Endothelial cell of umbilical vein (primary cell): Measurements from ENCODE around the gene R3HDML. TPM values are rescaled to one million over a fixed set of nuclear protein-coding genes. Genes with fewer than 3 reads are reported as not detected.

ENCODE experiments used
- BruUV-seq: library from RNA; stranded (reverse); fragments of 400-500 nt; replicated peaks from 2 replicates; lab custom pipeline; 2021; lab: Mats Ljungman, UMichigan
- CTCF ChIA-PET: fragments of 300-600, 350-600 bp; sonication (Branson Sonifier 250); formaldehyde crosslinking; loops from one replicate; lab custom pipeline; 2021; ENCODE audit warnings: antibody characterized with exemption, inconsistent platforms; lab: Charles Lee
- POLR2A ChIA-PET: fragments of 300-600, 350-600 bp; sonication (Branson Sonifier 250); formaldehyde crosslinking; loops from one replicate; lab custom pipeline; 2021; ENCODE audit warnings: antibody characterized with exemption, inconsistent platforms; lab: Charles Lee
- DNase-seq: peaks from one replicate; pipeline ENCODE4 v3.0.0-alpha.2; 2011; ENCODE audit warnings: low read depth, low spot score
- FAIRE-seq: peaks from 2 replicates; lab custom pipeline; 2011; peaks lifted over from hg19 to GRCh38; lab: Jason Lieb, UNC
- H2AFZ ChIP-seq: 2 replicates; pipeline ENCODE4 v1.6.0; 2012; ENCODE audit warnings: low read depth, low read length, control low read depth, inconsistent platforms
- H3K27ac ChIP-seq: 2 replicates; pipeline ENCODE4 v1.5.1; 2011; ENCODE audit warnings: low read depth, mild to moderate bottlenecking, control low read depth, low read length, moderate library complexity; ENCODE audit not compliant: insufficient read depth
- H3K27me3 ChIP-seq, 2 experiments: 2 replicates each; pipeline versions ENCODE4 v1.6.0 to v1.6.1; 2011; ENCODE audit warnings: low read length in 2 of 2, mixed read lengths in 1 of 2; ENCODE audit not compliant: control insufficient read depth in 2 of 2, insufficient read depth in 2 of 2
- H3K36me3 ChIP-seq, 2 experiments: 2 replicates in 1 of 2; 3 replicates in 1 of 2; pipeline ENCODE4 v1.5.1; 2011; ENCODE audit warnings: low read length in 2 of 2, mild to moderate bottlenecking in 1 of 2, moderate library complexity in 1 of 2; ENCODE audit not compliant: control insufficient read depth in 2 of 2, insufficient read depth in 2 of 2; ENCODE audit errors: extremely low read depth in 1 of 2
- H3K4me1 ChIP-seq: 3 replicates; pipeline ENCODE4 v1.5.1; 2011; ENCODE audit warnings: mild to moderate bottlenecking, low read length; ENCODE audit not compliant: control insufficient read depth, insufficient read depth; ENCODE audit errors: extremely low read depth
- H3K4me2 ChIP-seq: 2 replicates; pipeline ENCODE4 v1.6.1; 2011; ENCODE audit warnings: low read length, control low read depth, mixed read lengths; ENCODE audit not compliant: insufficient read depth
- H3K4me3 ChIP-seq, 3 experiments: fragments of 200-600 bp in 1 of 3; sonication (generic), shearing (Covaris generic) in 1 of 3; replicated peaks in 1 of 3; 2 replicates each; pipeline ENCODE4 v1.5.1; 2011 to 2016; ENCODE audit warnings: control low read depth in 3 of 3, low read length in 3 of 3, mild to moderate bottlenecking in 2 of 3, inconsistent platforms in 1 of 3, low read depth in 1 of 3, moderate library complexity in 1 of 3; ENCODE audit not compliant: insufficient read depth in 1 of 3
- H3K79me2 ChIP-seq: 2 replicates; pipeline ENCODE4 v1.6.0; 2012; ENCODE audit warnings: low read length, inconsistent platforms; ENCODE audit not compliant: control insufficient read depth, insufficient read depth
- H3K9ac ChIP-seq: replicated peaks from 2 replicates; pipeline ENCODE3; 2011; ENCODE audit warnings: low read length, control low read depth; ENCODE audit not compliant: insufficient read depth; ENCODE audit errors: extremely low read depth
- H3K9me1 ChIP-seq: replicated peaks from 3 replicates; pipeline ENCODE4 v1.6.0; 2011; ENCODE audit warnings: mild to moderate bottlenecking, low read length; ENCODE audit not compliant: control insufficient read depth, insufficient read depth; ENCODE audit errors: extremely low read depth
- H3K9me3 ChIP-seq: replicated peaks from 2 replicates; pipeline ENCODE4 v1.5.1; 2012; ENCODE audit warnings: low read length, inconsistent platforms; ENCODE audit not compliant: control insufficient read depth, insufficient read depth
- H4K20me1 ChIP-seq: replicated peaks from 2 replicates; pipeline ENCODE3; 2011; ENCODE audit warnings: mild to moderate bottlenecking, low read length; ENCODE audit not compliant: control insufficient read depth, insufficient read depth; ENCODE audit errors: extremely low read depth
- EZH2 ChIP-seq: IDR thresholded peaks from 2 replicates; pipeline ENCODE4 v1.6.1; 2012; ENCODE audit warnings: borderline replicate concordance, low read depth, mild to moderate bottlenecking, moderate library complexity, low read length, inconsistent platforms; ENCODE audit not compliant: severe bottlenecking
- FOS ChIP-seq: IDR thresholded peaks from 2 replicates; pipeline ENCODE4 v1.6.1; 2011; ENCODE audit warnings: mild to moderate bottlenecking, low read length, moderate library complexity, borderline replicate concordance; ENCODE audit not compliant: insufficient read depth
- GATA2 ChIP-seq: IDR thresholded peaks from 2 replicates; pipeline ENCODE4 v1.7.0; 2011; ENCODE audit warnings: low read depth, mild to moderate bottlenecking, moderate library complexity, mixed read lengths, low read length; ENCODE audit not compliant: insufficient read length, insufficient read depth
- JUN ChIP-seq: IDR thresholded peaks from 2 replicates; pipeline ENCODE4 v1.6.1; 2011; ENCODE audit warnings: borderline replicate concordance, low read depth; ENCODE audit not compliant: insufficient read length, insufficient read depth
- MYC ChIP-seq: IDR thresholded peaks from one replicate; pipeline ENCODE4 v1.6.1; 2011; ENCODE audit warnings: mild to moderate bottlenecking, low read depth, low read length
- POLR2A ChIP-seq: IDR thresholded peaks from 2 replicates; pipeline ENCODE4 v1.6.1; 2012; ENCODE audit warnings: low read depth, mild to moderate bottlenecking, control low read depth, low read length
- POLR2AphosphoS5 ChIP-seq: IDR thresholded peaks from 2 replicates; pipeline ENCODE4 v1.6.1; 2012; ENCODE audit warnings: low read depth, mild to moderate bottlenecking, control low read depth, low read length, moderate library complexity; ENCODE audit not compliant: insufficient read depth
- dilution Hi-C: fragments of 300-500 bp; cut with MboI; formaldehyde crosslinking; loops from one replicate; pipeline ENCODE4 v1.15.0; 2019; ENCODE audit warnings: low sequenced_read_pairs; ENCODE audit not compliant: extremely low pct_ligation_motif_present
- intact Hi-C: fragments of 100-400 bp; cut with micrococcal nuclease; formaldehyde crosslinking; loops from one replicate; pipeline ENCODE4 v1.10.0; 2022
- polyA plus RNA-seq, 4 experiments: library from polyadenylated mRNA; depleted of rRNA in 3 of 4; stranded (reverse) in 3 of 4; unstranded in 1 of 4; fragments of >200 nt; gene quantifications; 2 replicates each; pipeline versions ENCODE4 v1.2.1 to v1.2.3, GENCODE V29; 2011 to 2012; ENCODE audit warnings: missing spikeins in 1 of 4
- total RNA-seq: library from RNA; stranded (reverse); gene quantifications from 2 replicates; pipeline ENCODE4 v1.2.3, GENCODE V29; 2021
- TF ChIP-seq, protein P1 (sequence below), 2 donors: IDR thresholded peaks; 1 replicate in 1 of 2; 2 replicates in 1 of 2; pipeline ENCODE4 v1.5.1; 2011; ENCODE audit warnings: low read length in 2 of 2, mild to moderate bottlenecking in 2 of 2, moderate library complexity in 2 of 2, control low read depth in 1 of 2, inconsistent platforms in 1 of 2, low read depth in 1 of 2; ENCODE audit not compliant: insufficient read depth in 1 of 2; ENCODE audit errors: extremely low read depth in 1 of 2
- TF ChIP-seq, protein P2 (sequence below): IDR thresholded peaks from 2 replicates; pipeline ENCODE4 v1.6.1; 2011; ENCODE audit not compliant: insufficient read depth, insufficient read length

The R3HDML gene
- total and polyA plus RNA-seq, 2 donors (not counting 3 experiments of a cell fraction or from before 2014, with no cell fraction given), result not detected

DNA sequence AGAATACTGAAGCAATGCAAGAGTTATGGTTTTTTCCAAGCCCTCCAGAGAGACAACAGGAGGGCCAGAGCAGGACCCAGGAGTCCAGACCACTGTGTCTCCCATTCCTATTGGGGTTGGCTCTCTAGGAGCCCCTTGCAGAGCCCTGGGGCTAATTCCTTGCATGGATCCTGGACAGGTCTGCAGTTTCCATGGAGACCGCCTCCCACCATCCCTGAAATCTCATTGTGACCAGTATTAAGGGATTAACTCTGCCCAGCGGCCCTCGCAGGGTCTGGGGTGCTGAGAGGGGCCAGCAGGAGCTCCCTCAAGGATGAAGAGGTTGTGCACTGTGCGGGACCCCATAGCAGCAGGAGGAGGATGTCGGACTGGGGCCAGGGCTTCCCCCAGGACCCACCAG lies 53.4 kb downstream of the R3HDML start:
- FAIRE-seq, result no peak
- Histone ChIP-seq H3K36me3 (no peaks in the 10 kb centered on the region), H3K4me1 (no peaks in the 10 kb centered on the region), H3K79me2 (no peaks in the 10 kb centered on the region), H3K27ac (no peak overlapping the region), H2AFZ (no peak overlapping the region), H4K20me1 (no peaks in the 10 kb centered on the region), H3K9ac (no peak overlapping the region), H3K4me2 (no peak overlapping the region), H3K9me3 (no peaks in the 10 kb centered on the region), H3K27me3 (peaks cover 1 to 2% of the 10 kb centered on the region in 2 experiments), H3K9me1 (no peaks in the 10 kb centered on the region), H3K4me3 (no peak overlapping the region)
- POLR2A ChIA-PET, result no interaction called here
- CTCF ChIA-PET, result interaction anchor here (1.0 to 3.0 kb wide), 3 partner anchors 71 to 293 kb away, joined by 3 to 10 read pairs (median 10); no protein-coding TSS in a partner anchor
- TF ChIP-seq, protein P1, sequence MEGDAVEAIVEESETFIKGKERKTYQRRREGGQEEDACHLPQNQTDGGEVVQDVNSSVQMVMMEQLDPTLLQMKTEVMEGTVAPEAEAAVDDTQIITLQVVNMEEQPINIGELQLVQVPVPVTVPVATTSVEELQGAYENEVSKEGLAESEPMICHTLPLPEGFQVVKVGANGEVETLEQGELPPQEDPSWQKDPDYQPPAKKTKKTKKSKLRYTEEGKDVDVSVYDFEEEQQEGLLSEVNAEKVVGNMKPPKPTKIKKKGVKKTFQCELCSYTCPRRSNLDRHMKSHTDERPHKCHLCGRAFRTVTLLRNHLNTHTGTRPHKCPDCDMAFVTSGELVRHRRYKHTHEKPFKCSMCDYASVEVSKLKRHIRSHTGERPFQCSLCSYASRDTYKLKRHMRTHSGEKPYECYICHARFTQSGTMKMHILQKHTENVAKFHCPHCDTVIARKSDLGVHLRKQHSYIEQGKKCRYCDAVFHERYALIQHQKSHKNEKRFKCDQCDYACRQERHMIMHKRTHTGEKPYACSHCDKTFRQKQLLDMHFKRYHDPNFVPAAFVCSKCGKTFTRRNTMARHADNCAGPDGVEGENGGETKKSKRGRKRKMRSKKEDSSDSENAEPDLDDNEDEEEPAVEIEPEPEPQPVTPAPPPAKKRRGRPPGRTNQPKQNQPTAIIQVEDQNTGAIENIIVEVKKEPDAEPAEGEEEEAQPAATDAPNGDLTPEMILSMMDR (IDR thresholded peaks at IDR 0.05; ENCODE audit: extremely low read depth in 1 of 2, insufficient read depth in 1 of 2, low read depth in 1 of 2, low read length in 2 of 2), result no peak
- no peak for TF ChIP-seq MYC
- no peak for TF ChIP-seq JUN
- no peak for TF ChIP-seq POLR2A
- no peak for TF ChIP-seq POLR2AphosphoS5
- TF ChIP-seq, protein P2, sequence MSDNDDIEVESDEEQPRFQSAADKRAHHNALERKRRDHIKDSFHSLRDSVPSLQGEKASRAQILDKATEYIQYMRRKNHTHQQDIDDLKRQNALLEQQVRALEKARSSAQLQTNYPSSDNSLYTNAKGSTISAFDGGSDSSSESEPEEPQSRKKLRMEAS, result no peak
- no peak for TF ChIP-seq GATA2
- no peak for TF ChIP-seq FOS
- no peak for TF ChIP-seq EZH2
- DNase-seq, result no peak
- dilution Hi-C loops, result no loop called here
- intact Hi-C loops, result no loop called here
- BruUV-seq, result no TSS peak
